ENCODE data around the gene UGT1A4. TPM values are rescaled to one million over a fixed set of nuclear protein-coding genes. Genes with fewer than 3 reads are reported as not detected.

The UGT1A4 gene
- total RNA-seq: not detected in 2 replicates

GRCh38 chr2:233718552-233718951, at the start of gene UGT1A4:
Gene UGT1A4, plus strand, starts transcription at chr2:233718736. Its CDS starts 85 bp downstream, at chr2:233718821.

GRCh38 chr2:233671290-233672161, 47.0 kb upstream of the UGT1A4 start, which contains the start of gene UGT1A9:
Gene UGT1A9, plus strand, starts transcription at chr2:233671898. Its CDS starts 37 bp downstream, at chr2:233671935.

GRCh38 chr2:233681521-233682099, 36.9 kb upstream of the UGT1A4 start, which contains the start of gene UGT1A7:
Gene UGT1A7, plus strand, starts transcription at chr2:233681901. Its CDS starts 37 bp downstream, at chr2:233681938.

GRCh38 chr2:233692648-233693047, 25.9 kb upstream of the UGT1A4 start, which contains the start of gene UGT1A6:
Gene UGT1A6, plus strand, starts transcription at chr2:233692890. Its CDS starts 115 bp downstream, at chr2:233693005.

GRCh38 chr2:233712611-233713261, 5.8 kb upstream of the UGT1A4 start, which contains the start of gene UGT1A5:
Gene UGT1A5, plus strand, starts transcription at chr2:233712907. Its CDS starts 85 bp downstream, at chr2:233712992.

GRCh38 chr2:233728723-233729301, 10.3 kb downstream of the UGT1A4 start, which contains the start of gene UGT1A3:
Gene UGT1A3, plus strand, starts transcription at chr2:233729042. Its CDS starts 85 bp downstream, at chr2:233729127.

GRCh38 chr2:233760043-233760442, 41.5 kb downstream of the UGT1A4 start, which contains the start of gene UGT1A1:
Gene UGT1A1, plus strand, starts transcription at chr2:233760270. Its CDS starts 18 bp downstream, at chr2:233760288.

GRCh38 chr2:233778030-233778429, 59.5 kb downstream of the UGT1A4 start, which contains the start of gene MROH2A:
Gene MROH2A, plus strand, starts transcription at chr2:233778330. Its CDS starts 1,029 bp downstream, at chr2:233779359.

Other genes starting within 250 kb of the UGT1A4 start
- 22.4 and 24.6 TPM in 2 replicates for gene USP40, start 152.0 kb upstream of the UGT1A4 start, total RNA-seq
- gene UGT1A8, start 101.1 kb upstream of the UGT1A4 start, total RNA-seq: not detected in 2 replicates
- gene UGT1A10, start 82.3 kb upstream of the UGT1A4 start, total RNA-seq: not detected in 2 replicates
- not detected in 2 replicates for gene UGT1A9, start 46.8 kb upstream of the UGT1A4 start, total RNA-seq
- 0.13 TPM in 1 of 2 replicates, not detected in the other for gene UGT1A7, start 36.8 kb upstream of the UGT1A4 start, total RNA-seq
- not detected in 2 replicates for gene UGT1A6, start 25.8 kb upstream of the UGT1A4 start, total RNA-seq
- not detected in 2 replicates for gene UGT1A5, start 5.8 kb upstream of the UGT1A4 start, total RNA-seq
- gene UGT1A3, start 10.3 kb downstream of the UGT1A4 start, total RNA-seq: not detected in 2 replicates
- gene UGT1A1, start 41.5 kb downstream of the UGT1A4 start, total RNA-seq: not detected in 2 replicates
- gene MROH2A, start 59.6 kb downstream of the UGT1A4 start, total RNA-seq: not detected in 2 replicates
- 8.4 and 22.4 TPM in 2 replicates for gene HJURP, start 135.8 kb downstream of the UGT1A4 start, total RNA-seq
- not detected in 2 replicates for gene TRPM8, start 198.6 kb downstream of the UGT1A4 start, total RNA-seq